Osteocyte (in vitro differentiated cells): ENCODE measurements around the gene ACTR2. TPM values are rescaled to one million over a fixed set of nuclear protein-coding genes. Genes with fewer than 3 reads are reported as not detected.

ENCODE experiments used
- DNase-seq: peaks from one replicate; pipeline ENCODE4 v3.0.0; 2021; ENCODE audit warnings: mixed read lengths; ENCODE audit not compliant: unreplicated experiment; ENCODE audit errors: extremely low spot score
- H3K27ac Mint-ChIP-seq: one replicate; pipeline ENCODE4 v1.8.0; 2021; ENCODE audit warnings: mild to moderate bottlenecking, mixed read lengths; ENCODE audit not compliant: unreplicated experiment
- H3K27me3 Mint-ChIP-seq: one replicate; pipeline ENCODE4 v1.8.0; 2021; ENCODE audit warnings: mixed read lengths; ENCODE audit not compliant: unreplicated experiment
- H3K36me3 Mint-ChIP-seq: one replicate; pipeline ENCODE4 v1.8.0; 2021; ENCODE audit warnings: mixed read lengths; ENCODE audit not compliant: unreplicated experiment
- H3K4me1 Mint-ChIP-seq: one replicate; pipeline ENCODE4 v1.8.0; 2021; ENCODE audit warnings: mixed read lengths; ENCODE audit not compliant: unreplicated experiment
- H3K4me3 Mint-ChIP-seq: one replicate; pipeline ENCODE4 v1.8.0; 2021; ENCODE audit warnings: mild to moderate bottlenecking, moderate library complexity, mixed read lengths; ENCODE audit not compliant: unreplicated experiment
- H3K9me3 Mint-ChIP-seq: one replicate; pipeline ENCODE4 v1.8.0; 2021; ENCODE audit warnings: mixed read lengths; ENCODE audit not compliant: unreplicated experiment
- CTCF ChIP-seq: fragments of 200-600 bp; sonication (generic); IDR thresholded peaks from 2 replicates; pipeline ENCODE4 v1.5.0; 2021; ENCODE audit warnings: antibody characterized with exemption, mild to moderate bottlenecking, moderate library complexity
- total RNA-seq: library from RNA; stranded (reverse); gene quantifications from 2 replicates; pipeline ENCODE4 v1.2.1, GENCODE V29; 2021

The ACTR2 gene
- total RNA-seq, 1 donor from 2014 or later, result 277 TPM

GRCh38 chr2:65300134-65300760, 72.6 kb downstream of the ACTR2 start:
- Mint-ChIP-seq H3K4me1 (peaks cover 47% of the 10 kb centered on the region), H3K27ac (peak overlapping the region; percentile 94), H3K9me3 (no peaks in the 10 kb centered on the region), H3K27me3 (no peaks in the 10 kb centered on the region), H3K4me3 (peak overlapping the region; percentile 35), H3K36me3 (peaks cover 2% of the 10 kb centered on the region)
- no peak for DNase-seq
- TF ChIP-seq CTCF, result no peak

- no peaks in the 10 kb centered on the region for H3K9me3 Mint-ChIP-seq
- DNase-seq, result peak; percentile 90
- peaks cover 3% of the 10 kb centered on the region for H3K36me3 Mint-ChIP-seq
- peak overlapping the region; percentile 94 for H3K27ac Mint-ChIP-seq
- peak; percentile 9 for TF ChIP-seq CTCF
- peak overlapping the region; percentile 55 for H3K4me3 Mint-ChIP-seq
- no peaks in the 10 kb centered on the region for H3K27me3 Mint-ChIP-seq
- H3K4me1 Mint-ChIP-seq, result peaks cover 47% of the 10 kb centered on the region
Measured at GRCh38 chr2:65300761-65301711, 73.4 kb downstream of the ACTR2 start.

- no peak overlapping the region for H3K4me3 Mint-ChIP-seq
- no peak for TF ChIP-seq CTCF
- H3K4me1 Mint-ChIP-seq, result peaks cover 35% of the 10 kb centered on the region
- DNase-seq, result no peak
- H3K36me3 Mint-ChIP-seq, result peaks cover 23% of the 10 kb centered on the region
- no peaks in the 10 kb centered on the region for H3K27me3 Mint-ChIP-seq
- no peaks in the 10 kb centered on the region for H3K9me3 Mint-ChIP-seq
- H3K27ac Mint-ChIP-seq, result no peak overlapping the region
Measured at GRCh38 chr2:65305934-65306333, 78.3 kb downstream of the ACTR2 start.

GRCh38 chr2:65309699-65310098, 82.1 kb downstream of the ACTR2 start:
- H3K27me3 Mint-ChIP-seq, result no peaks in the 10 kb centered on the region
- no peak for TF ChIP-seq CTCF
- H3K4me3 Mint-ChIP-seq, result no peak overlapping the region
- H3K36me3 Mint-ChIP-seq, result peaks cover 40% of the 10 kb centered on the region
- no peak for DNase-seq
- H3K4me1 Mint-ChIP-seq, result peaks cover 12% of the 10 kb centered on the region
- no peaks in the 10 kb centered on the region for H3K9me3 Mint-ChIP-seq
- peak overlapping the region; percentile 37 for H3K27ac Mint-ChIP-seq

- no peaks in the 10 kb centered on the region for H3K27me3 Mint-ChIP-seq
- peaks cover 39% of the 10 kb centered on the region for H3K36me3 Mint-ChIP-seq
- DNase-seq, result no peak
- peaks cover 12% of the 10 kb centered on the region for H3K4me1 Mint-ChIP-seq
- peak overlapping the region; percentile 13 for H3K27ac Mint-ChIP-seq
- no peaks in the 10 kb centered on the region for H3K9me3 Mint-ChIP-seq
- TF ChIP-seq CTCF, result no peak
- no peak overlapping the region for H3K4me3 Mint-ChIP-seq
Measured at GRCh38 chr2:65311049-65311448, 83.4 kb downstream of the ACTR2 start.
